NOMO-1 treated with dmso at 0.1 percent for 144 hours (cell line): ENCODE data around the gene SS18L1.

Experiments used
- DNase-seq: peaks from one replicate; lab custom pipeline; 2025; ENCODE audit not compliant: unreplicated experiment; lab: John Stamatoyannopoulos, UW

SS18L1 gene

GRCh38 chr20:62119591-62120364, 23.8 kb upstream of the SS18L1 start:
- no peak for DNase-seq

GRCh38 chr20:62120365-62120762, 23.2 kb upstream of the SS18L1 start:
- no peak for DNase-seq

DNA sequence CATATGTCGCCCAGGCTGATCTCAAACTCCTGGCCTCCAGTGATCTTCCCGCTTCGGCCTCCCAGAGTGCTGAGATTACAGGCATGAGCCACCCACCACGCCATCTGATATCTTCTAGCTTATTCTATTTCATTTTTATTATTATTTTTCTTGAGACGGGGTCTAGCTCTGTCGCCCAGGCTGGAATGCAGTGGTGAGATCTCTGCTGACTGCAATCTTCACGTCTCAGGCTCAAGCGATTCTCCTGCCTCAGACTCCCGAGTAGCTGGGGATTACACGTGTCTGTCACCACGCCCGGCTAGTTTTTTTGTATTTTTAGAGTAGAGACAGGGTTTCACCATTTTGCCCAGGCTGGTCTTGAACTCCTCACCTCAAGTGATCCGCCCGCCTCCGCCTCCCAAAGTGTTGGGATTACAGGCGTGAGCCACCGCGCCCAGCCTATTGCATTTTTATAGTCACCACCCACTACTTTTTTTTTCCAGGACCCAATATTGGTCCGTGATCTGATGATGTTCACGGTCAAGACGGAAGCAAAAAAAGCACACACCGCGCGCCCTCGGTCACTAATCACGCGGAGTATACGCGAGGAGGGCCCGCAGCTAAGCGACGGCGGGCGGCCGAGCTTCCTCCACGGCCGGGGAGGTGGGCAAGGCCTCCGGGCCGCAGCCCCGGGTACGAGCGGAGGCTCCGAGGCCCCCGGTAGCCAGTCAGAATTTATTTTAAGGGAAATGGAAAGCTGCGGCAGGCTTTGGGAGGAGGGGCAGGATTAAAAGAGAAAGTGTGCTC, 22.4 kb upstream of the SS18L1 start:
- DNase-seq, result peak; percentile 59

GRCh38 chr20:62121776-62122653, 21.6 kb upstream of the SS18L1 start, which contains the start of gene LSM14B:
Gene LSM14B (plus strand): TSS chr20:62122475. CDS start chr20:62122667, 192 bp downstream.
- DNase-seq, result peak; percentile 95

GRCh38 chr20:62122654-62123449, 20.7 kb upstream of the SS18L1 start:
- no peak for DNase-seq

GRCh38 chr20:62123450-62124118, 20.0 kb upstream of the SS18L1 start:
- no peak for DNase-seq

DNA sequence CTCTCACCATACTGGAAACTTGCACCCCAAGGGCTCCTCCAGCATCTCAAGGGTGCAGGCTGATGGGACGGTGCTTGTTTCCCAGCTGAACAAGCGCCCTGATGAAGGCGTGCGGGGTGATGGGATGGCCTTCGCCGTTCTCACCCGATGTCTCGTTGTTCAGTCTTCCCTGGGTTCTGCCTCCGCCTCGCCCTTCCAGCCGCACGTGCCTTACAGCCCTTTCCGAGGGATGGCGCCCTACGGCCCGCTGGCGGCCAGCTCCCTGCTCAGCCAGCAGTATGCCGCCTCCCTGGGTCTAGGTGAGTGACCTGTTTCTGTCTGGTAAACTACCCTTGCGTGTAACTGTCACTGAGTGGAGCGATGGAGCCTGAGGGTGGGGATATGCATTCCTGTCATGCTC, 17.4 kb upstream of the SS18L1 start:
- DNase-seq, result no peak

DNA sequence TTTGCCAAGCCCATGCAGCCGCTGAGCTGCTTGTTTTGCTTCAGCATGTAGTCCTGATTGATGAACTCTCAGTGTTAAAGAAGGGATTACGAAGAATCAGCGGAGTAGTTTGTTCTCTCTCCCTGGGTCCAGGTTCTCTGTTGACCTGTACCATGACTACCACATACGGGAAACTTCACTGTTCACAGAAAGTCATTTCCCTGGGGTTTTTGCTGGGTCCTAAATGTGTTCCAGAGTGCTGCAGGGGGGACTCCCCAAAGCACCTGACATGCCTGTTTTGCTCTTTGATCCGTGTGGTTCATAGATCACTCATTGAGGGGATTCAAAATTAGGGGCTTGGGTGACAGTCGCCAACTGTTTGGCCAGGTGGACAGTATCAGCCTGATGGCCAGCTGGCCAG, 15.8 kb upstream of the SS18L1 start:
- no peak for DNase-seq

DNA sequence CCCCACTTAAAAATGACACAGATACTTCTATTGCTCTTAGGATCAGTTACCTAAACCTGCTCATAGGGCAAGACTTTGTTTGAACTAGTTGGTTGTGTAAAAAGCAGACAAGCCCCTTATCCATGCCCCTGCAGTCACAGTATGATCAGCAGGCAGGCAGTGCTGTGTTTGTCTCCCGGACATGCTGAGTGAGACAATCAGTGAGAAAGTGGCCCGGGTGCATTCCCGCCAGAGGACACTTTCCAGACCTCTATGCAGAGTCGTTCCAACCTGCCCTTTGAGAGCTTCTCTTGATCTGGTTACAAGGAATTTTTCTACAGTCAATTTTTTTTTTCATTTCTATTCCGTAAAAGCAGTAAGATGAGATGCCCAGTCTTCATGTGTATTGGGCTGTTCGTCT, 15.1 kb upstream of the SS18L1 start:
- no peak for DNase-seq

GRCh38 chr20:62129731-62130531, 13.6 kb upstream of the SS18L1 start:
- no peak for DNase-seq

GRCh38 chr20:62131560-62132320, 11.8 kb upstream of the SS18L1 start:
- DNase-seq, result no peak

DNA sequence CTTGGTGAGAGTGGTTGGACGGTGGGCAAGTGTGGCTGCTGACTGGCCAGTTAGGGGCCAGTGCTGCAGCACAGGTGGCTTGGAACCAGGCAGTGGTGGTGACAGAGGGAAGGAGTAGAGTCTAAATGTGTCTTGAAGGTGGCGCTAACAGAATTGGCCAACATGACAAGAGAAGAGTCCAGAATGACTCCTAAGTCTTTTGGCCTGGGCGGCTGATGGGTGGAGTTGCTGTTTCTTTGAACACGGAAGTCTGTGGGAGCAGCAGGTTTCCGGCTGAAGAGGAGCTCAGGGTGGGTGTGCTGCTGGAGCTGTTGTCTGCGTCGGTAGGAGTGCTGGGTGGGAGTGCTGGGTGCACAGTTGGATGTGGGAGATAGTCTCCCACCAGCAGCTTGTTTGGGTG, 11.1 kb upstream of the SS18L1 start:
- no peak for DNase-seq

- no peak for DNase-seq
Observed at GRCh38 chr20:62133051-62133845, 10.3 kb upstream of the SS18L1 start.

GRCh38 chr20:62133864-62134263, 9.7 kb upstream of the SS18L1 start:
- no peak for DNase-seq

- DNase-seq, result no peak
Observed at GRCh38 chr20:62134735-62135231, 8.8 kb upstream of the SS18L1 start.

- no peak for DNase-seq
Observed at GRCh38 chr20:62135573-62136266, 7.8 kb upstream of the SS18L1 start.
